ENCODE results near the gene ZNF697.

DNA sequence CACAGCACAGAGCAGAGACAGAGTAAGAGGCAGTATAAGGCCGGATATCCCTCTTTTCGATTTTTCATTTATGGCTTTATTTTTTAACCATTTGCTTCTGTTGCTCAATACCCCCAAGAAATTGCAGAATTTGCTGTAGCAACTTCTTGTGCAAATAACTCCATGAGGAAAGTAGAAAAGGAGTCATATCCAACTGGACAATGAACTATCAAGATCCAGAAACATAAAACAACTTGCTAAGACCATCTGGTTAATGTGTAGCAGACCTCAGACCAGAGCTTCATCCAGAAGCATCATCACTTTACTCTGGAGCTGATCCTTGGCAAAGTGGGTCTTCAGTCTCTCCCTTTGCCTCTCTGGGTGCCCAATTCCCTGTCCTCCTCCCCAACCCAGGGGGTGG lies 45.9 kb downstream of the ZNF697 start:
- TF ChIP-seq CTCF (IDR thresholded peaks at IDR 0.05; ENCODE audit: insufficient read depth, low read depth, low read length) (no peak), EZH2 (IDR thresholded peaks at IDR 0.05; ENCODE audit: insufficient read depth, low read length) (no peak)

All from astrocyte (in vitro differentiated cells and primary cell).